Measurements from ENCODE around the gene ERC2.
"Not testable (repeated sequence)": the region's sequence is repeated elsewhere in the genome, so short reads cannot be mapped to it uniquely, and the experiment has no call there.

Gene ERC2
- total RNA-seq: 0 to 0.08 (median 0) reads per million in 4 donors

GRCh38 chr3:56468184-56469106 lies at the start of gene ERC2:
TSS of gene ERC2 (minus strand) at chr3:56468467.
- DNase-seq: no peak

DNA sequence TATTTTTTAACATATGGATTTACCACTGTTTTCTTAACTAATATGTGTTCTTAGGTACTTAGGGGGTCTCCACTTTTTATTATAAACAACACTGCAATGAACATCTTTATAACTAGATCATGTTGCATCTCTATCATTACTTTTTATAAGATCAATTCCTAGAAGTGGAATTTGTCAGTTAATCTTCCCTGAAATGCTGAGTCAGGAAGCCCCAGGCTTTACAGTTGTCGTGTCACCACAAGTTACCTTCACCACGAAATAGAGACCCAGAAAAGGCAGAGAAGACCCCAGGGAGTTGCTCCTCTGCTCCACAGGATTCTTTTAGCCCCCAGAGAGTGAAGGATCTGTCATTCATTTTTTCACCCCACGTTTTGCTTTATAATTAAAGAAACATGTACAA lies 34.5 kb upstream of the ERC2 start:
- DNase-seq: no peak

GRCh38 chr3:56496376-56496775 lies 28.1 kb upstream of the ERC2 start:
- not testable (repeated sequence) for DNase-seq

DNA sequence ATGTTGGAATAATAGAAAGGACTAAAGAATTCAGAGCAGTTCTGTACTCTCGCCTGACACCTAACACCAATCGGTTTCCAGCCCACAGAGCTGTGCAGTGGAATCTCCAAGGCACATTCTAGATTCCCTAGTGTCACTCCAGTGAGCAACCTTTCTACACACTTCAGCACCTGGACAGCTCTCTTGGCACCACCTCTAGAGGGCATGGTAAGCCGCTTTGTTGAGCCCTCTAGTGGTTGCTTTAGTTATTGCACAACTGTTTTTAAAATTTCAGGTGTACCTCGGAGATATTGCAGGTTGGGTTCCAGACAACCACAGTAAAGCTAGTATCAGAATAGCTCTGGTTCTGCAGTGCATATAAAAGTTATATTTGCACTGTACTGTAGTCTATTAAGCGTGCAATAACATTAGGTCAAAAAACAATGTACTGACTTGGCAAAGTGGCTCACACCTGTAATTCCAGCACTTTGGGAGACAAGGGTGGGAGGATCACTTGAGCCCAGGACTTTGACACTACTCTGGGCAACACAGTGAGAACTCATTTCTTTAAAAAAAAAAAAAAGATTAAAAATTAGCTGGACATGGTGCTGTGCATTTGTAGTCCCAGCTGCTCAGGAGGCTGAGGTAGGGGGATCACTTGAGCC lies 26.5 kb upstream of the ERC2 start:
- peak; percentile 36 to 75 (median 56) for DNase-seq

DNA sequence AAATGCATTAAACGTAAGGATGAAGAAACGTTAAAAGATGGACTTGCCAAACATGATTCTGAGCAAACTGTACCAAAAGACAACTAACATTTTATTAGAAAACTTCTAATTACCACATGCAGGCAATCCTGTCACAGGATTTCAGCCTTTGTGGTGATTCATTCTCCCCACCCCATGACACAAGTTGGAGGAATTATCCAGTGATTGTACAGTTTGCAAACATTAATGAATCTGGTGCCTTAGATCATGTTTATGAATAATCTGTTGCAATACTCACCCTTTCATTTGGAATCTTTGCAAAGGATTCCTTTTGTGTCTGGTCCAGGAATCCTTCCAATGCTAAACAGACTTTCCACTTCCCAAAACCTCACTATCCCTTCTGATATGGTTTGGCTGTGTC lies 23.3 kb upstream of the ERC2 start:
- DNase-seq: no peak

GRCh38 chr3:56488812-56489600 lies 20.7 kb upstream of the ERC2 start:
- DNase-seq: no peak

DNA sequence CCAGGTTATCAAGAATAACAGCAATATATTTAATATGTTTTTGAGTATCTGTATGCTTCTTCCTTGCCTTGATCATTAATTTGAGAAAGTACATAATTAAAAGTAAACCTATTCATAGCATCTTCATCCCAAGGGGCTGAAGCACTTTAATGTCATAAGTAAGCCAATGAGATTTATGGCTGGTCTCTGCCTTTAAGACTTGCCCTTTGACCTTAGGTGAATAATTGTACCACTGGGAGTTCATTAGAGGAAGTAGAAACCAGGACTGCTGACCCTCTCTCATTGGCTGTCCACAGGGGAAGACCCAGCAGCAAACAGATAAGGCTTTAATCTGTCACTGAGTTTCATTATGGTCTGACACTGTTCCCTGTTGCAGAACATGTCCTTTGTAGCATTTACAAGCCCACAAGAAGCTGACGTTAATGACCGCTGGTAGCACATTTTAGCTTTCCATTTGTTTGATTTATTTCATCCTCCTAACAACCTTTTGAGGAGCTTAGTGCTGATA lies 16.3 kb upstream of the ERC2 start:
- DNase-seq: no peak

DNA sequence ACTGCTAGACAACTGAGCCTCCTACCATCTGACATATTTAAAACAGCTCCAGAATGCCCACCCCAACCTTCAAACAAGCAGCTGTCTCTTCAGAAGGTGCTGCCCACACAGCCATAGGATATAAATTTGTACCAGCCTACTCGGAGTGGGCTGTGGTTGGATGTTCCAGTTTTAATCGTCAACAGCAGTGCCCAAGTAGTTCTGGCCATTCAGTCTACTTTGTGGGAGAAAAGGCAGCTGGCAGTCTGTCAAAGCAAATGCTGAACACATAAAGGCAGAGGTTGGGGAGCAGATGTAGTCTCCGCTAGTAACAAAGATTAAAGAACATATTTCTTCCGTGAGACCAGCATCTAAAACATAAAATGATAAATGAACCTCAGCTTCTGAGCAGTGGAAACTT lies 15.9 kb upstream of the ERC2 start:
- DNase-seq: no peak

GRCh38 chr3:56477646-56478045 lies 9.4 kb upstream of the ERC2 start:
- DNase-seq: no peak

- DNase-seq: no peak
Observed at GRCh38 chr3:56476771-56477170, 8.5 kb upstream of the ERC2 start.

GRCh38 chr3:56471771-56472170 lies 3.5 kb upstream of the ERC2 start:
- DNase-seq: no peak

GRCh38 chr3:56469141-56469540 lies 874 bp upstream of the ERC2 start:
- no peak for DNase-seq

GRCh38 chr3:56467801-56468183 lies 475 bp downstream of the ERC2 start:
- no peak for DNase-seq

GRCh38 chr3:56467108-56467507 lies 1.2 kb downstream of the ERC2 start:
- peak in 2 of 5 donors; percentile 15 to 16 for DNase-seq

DNA sequence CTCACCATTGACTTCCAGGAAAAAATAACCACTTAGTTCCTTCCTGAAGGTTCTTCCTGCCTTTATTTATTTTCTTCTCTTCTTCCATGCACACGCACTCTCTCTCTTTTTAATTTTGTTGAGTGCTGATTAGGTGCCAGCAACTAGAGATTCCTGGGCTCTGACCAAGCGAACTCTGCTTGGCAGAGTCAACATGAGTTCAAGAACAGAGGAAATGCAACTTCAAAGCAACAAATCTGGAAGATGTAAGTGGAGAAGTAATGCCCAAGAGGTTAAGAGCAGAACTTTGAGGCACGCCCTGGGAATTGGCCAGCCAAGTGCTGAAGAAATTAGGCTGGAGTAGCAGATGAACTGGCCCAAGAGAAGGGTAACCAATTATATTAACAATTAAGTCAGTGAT lies 8.5 kb downstream of the ERC2 start:
- DNase-seq: no peak

DNA sequence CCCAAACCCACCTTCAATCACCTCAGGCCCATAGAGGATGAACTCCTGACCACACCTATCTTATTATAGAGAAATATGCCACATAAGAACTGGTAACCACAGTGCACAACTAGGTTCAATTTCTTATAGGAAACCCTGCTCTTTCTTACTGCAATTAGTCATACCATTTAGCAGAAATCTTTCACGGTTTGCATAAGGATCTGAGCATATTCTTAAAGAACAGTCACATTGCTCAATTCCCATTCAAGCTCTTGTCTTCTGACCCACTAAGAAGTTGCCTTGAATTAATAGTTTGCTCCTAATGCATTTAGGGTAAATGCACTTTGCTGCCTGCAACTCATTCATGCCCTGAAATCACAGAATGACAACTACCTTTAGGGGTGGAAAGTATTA lies 9.2 kb downstream of the ERC2 start:
- no peak for DNase-seq

DNA sequence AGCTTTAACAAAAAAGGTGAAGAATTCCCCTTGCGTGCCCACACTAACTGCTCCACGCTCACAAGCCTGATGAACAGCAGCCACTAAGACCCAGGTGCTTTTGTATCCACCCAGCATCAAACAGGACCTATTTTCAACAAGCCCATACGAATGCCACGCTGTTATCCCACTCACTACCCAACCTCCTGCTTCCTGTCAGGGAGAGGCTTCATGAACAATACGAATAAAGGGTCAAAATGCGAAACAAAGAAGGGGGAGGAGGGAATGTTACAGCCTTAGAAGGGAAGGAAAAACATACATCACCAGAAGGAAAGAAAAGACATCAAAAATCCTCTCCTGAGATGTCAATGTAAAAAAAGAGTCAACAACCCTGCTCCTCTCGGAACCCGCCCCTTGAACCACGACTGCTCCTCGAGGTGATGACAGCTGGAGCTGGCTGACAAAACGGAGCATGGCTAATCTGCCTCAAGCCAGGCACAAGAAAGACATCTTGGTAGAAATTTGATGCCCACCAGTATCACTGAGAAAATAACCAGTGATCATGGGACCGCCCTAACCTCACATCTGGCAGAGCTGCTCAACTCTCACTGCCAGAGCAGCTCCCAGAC lies 9.7 kb downstream of the ERC2 start:
- DNase-seq: no peak

DNA sequence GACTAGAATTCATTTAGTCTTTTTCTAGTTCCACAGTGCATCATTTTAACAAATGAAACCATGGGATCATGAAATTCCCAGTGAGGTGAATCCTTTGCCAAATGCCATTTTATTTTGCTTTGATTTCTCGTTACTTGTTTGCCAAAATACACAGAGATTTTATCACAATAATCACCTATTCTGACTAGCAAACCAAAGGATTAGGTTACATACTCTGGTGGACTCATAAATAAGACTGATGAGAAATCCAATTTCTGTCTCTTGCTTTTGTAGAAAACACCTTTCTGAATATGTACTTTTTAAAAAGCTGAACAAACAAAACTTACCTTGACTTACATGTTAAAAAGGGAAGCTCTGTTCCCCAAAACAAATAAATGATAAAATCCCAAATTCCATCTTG lies 12.2 kb downstream of the ERC2 start:
- DNase-seq: no peak

- no peak for DNase-seq
Observed at GRCh38 chr3:56453011-56453410, 15.3 kb downstream of the ERC2 start.

- no peak for DNase-seq
Observed at GRCh38 chr3:56452085-56452484, 16.2 kb downstream of the ERC2 start.

DNA sequence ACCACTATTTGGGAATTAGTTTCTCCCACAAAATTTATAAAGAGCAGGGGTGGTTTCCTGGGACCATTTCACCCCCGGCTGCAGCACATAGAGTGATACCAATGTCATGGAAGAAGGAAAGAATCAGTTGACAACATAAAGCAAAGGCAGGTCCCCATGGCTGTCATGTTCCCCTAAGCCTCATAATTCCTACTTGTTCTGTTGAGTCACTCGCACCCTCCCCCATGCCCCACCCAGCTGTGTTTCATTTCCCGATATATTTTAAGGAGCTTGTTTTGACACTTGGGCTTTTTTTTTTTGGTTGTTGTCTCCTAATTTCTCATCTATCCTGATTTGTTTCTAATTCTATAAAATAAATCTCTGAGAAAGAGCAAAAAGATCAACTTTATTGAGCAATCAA lies 24.9 kb downstream of the ERC2 start:
- no peak for DNase-seq

DNA sequence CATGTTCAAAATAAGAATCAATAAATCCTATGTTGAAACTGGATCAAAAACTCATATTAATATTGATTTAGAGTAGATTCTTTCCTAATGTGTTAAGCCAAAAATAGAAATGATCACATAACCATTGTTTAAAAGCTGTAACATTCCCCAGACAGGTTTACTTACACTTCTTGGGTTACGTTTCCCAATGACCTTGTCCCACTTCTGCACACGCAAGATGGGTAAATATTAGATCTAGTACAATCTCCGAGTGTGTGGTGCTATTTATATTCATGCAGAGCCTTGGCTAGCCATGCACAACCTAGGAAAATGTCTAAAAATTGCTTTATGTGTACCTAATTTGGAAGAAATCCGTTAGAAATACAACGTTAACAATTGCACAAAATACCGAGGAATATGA lies 39.6 kb downstream of the ERC2 start:
- DNase-seq: no peak

DNA sequence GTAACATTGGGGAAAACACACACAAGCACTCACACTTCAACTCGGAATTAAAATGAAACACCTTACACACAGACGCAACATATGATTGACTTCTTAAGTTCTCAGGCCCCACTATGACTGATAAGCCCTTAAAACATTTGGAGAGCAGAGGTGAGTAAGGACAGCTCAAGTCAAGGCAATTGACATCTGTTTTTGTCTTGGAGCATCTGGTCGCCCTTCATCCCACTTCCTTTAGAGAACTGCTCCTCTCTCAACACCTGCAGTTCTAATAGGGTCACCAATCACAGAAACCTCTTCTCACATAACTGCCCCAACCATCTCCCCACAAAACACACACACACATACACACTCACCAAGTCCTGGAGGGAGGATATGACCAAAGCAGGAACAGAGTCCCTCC lies 43.4 kb downstream of the ERC2 start:
- no peak for DNase-seq

Data from T-helper 1 cell (primary cell).